Measurements from ENCODE around the gene CDK5RAP1. TPM values are rescaled to one million over a fixed set of nuclear protein-coding genes. Genes with fewer than 3 reads are reported as not detected.

Gene CDK5RAP1
- total RNA-seq, 1 donor from 2014 or later, result 42.0 TPM

- H3K4me1 ChIP-seq, result no peaks in the 10 kb centered on the region
- H3F3A ChIP-seq (ENCODE audit: low read depth), result peaks cover 6% of the 10 kb centered on the region
- TF ChIP-seq, protein P1, sequence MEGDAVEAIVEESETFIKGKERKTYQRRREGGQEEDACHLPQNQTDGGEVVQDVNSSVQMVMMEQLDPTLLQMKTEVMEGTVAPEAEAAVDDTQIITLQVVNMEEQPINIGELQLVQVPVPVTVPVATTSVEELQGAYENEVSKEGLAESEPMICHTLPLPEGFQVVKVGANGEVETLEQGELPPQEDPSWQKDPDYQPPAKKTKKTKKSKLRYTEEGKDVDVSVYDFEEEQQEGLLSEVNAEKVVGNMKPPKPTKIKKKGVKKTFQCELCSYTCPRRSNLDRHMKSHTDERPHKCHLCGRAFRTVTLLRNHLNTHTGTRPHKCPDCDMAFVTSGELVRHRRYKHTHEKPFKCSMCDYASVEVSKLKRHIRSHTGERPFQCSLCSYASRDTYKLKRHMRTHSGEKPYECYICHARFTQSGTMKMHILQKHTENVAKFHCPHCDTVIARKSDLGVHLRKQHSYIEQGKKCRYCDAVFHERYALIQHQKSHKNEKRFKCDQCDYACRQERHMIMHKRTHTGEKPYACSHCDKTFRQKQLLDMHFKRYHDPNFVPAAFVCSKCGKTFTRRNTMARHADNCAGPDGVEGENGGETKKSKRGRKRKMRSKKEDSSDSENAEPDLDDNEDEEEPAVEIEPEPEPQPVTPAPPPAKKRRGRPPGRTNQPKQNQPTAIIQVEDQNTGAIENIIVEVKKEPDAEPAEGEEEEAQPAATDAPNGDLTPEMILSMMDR (IDR thresholded peaks at IDR 0.05), result no peak
- TF ChIP-seq EZH2 (IDR thresholded peaks at IDR 0.05), result no peak
- TF ChIP-seq EZH2phosphoT487 (IDR thresholded peaks at IDR 0.05), result no peak
- peaks cover 5% of the 10 kb centered on the region for H4K20me1 ChIP-seq (ENCODE audit: low read depth)
- H3K27me3 ChIP-seq, result peaks cover 20% of the 10 kb centered on the region
- H3K4me2 ChIP-seq, result no peak overlapping the region
- no peak overlapping the region for H3K9ac ChIP-seq
- Mint-ChIP-seq H3K27me3 (ENCODE audit: insufficient read depth, low read depth) (peaks cover 5% of the 10 kb centered on the region), H3K9me3 (no peaks in the 10 kb centered on the region), H3K27ac (no peak overlapping the region), H3K4me1 (peaks cover 7% of the 10 kb centered on the region), H3K36me3 (no peaks in the 10 kb centered on the region), H3K4me3 (no peak overlapping the region)
- H3K27ac ChIP-seq, result no peak overlapping the region
- no peaks in the 10 kb centered on the region for H3K9me3 ChIP-seq (ENCODE audit: low read depth)
- H3K36me3 ChIP-seq, result no peaks in the 10 kb centered on the region
- no peak for DNase-seq (ENCODE audit: low spot score)
- no peak overlapping the region for H2AFZ ChIP-seq (replicated peaks)
- no peaks in the 10 kb centered on the region for H3K79me2 ChIP-seq (ENCODE audit: low read depth)
- H3K4me3 ChIP-seq, result no peak overlapping the region
Measured at GRCh38 chr20:33438481-33438880, 37.2 kb upstream of the CDK5RAP1 start.

DNA sequence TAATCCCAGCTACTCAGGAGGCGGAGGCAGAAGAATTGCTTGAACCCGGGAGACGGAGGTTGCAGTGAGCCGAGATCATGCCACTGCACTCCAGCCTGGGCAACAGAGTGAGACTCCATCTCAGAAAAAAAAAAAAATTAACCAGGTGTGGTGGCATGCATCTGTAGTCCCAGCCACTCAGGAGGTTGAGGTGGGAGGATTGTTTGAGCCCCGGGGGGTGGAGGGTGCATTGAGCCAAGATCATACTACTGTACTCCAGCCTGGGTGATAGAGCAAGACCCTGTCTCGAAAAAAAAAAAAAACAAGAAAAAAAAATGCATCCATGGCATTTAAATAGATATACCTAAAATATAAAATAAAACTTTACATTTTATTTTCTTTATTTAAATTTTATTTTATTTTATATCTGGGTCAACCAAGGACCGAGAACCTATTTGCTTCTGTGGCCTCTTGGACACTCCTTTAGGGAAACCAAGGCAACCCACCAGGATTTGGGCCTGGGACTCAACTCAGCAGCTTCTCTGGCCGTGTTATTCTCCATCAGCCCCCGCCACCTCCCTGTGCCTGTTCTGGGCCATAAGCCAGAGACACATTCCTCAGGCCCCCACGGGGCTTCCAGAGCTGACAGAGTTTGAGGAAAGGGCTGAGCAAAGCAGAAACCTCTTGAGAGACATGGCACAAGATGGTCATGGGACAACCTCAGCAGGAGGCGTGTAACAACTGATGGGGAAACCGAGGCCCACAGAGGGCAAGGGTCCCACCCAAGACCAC lies 36.0 kb upstream of the CDK5RAP1 start:
- Mint-ChIP-seq H3K27ac (no peak overlapping the region), H3K4me1 (peaks cover 7% of the 10 kb centered on the region), H3K36me3 (no peaks in the 10 kb centered on the region), H3K27me3 (ENCODE audit: insufficient read depth, low read depth) (peaks cover 3% of the 10 kb centered on the region), H3K9me3 (no peaks in the 10 kb centered on the region), H3K4me3 (no peak overlapping the region)
- Histone ChIP-seq H2AFZ (replicated peaks) (no peak overlapping the region), H4K20me1 (ENCODE audit: low read depth) (peaks cover 4% of the 10 kb centered on the region), H3F3A (ENCODE audit: low read depth) (peaks cover under 1% of the 10 kb centered on the region), H3K27me3 (peaks cover 8% of the 10 kb centered on the region), H3K4me2 (no peak overlapping the region), H3K9ac (no peak overlapping the region), H3K27ac (no peak overlapping the region), H3K36me3 (no peaks in the 10 kb centered on the region), H3K9me3 (ENCODE audit: low read depth) (no peaks in the 10 kb centered on the region), H3K79me2 (ENCODE audit: low read depth) (no peaks in the 10 kb centered on the region), H3K4me3 (no peak overlapping the region), H3K4me1 (no peaks in the 10 kb centered on the region)
- no peak for DNase-seq (ENCODE audit: low spot score)
- TF ChIP-seq EZH2 (IDR thresholded peaks at IDR 0.05) (no peak), EZH2phosphoT487 (IDR thresholded peaks at IDR 0.05) (no peak)
- TF ChIP-seq, protein P1 (IDR thresholded peaks at IDR 0.05), result no peak

- no peak overlapping the region for H3K27ac ChIP-seq
Measured at GRCh38 chr20:33434434-33434833, 33.1 kb upstream of the CDK5RAP1 start.

More at GRCh38 chr20:33434434-33434833, 33.1 kb upstream of the CDK5RAP1 start:
- Histone ChIP-seq H3K9ac (no peak overlapping the region), H3K4me3 (no peak overlapping the region), H4K20me1 (ENCODE audit: low read depth) (no peaks in the 10 kb centered on the region), H3K79me2 (ENCODE audit: low read depth) (no peaks in the 10 kb centered on the region), H3K4me2 (no peak overlapping the region), H2AFZ (replicated peaks) (no peak overlapping the region), H3K9me3 (ENCODE audit: low read depth) (no peaks in the 10 kb centered on the region), H3F3A (ENCODE audit: low read depth) (no peaks in the 10 kb centered on the region), H3K27me3 (no peaks in the 10 kb centered on the region), H3K36me3 (no peaks in the 10 kb centered on the region), H3K4me1 (no peaks in the 10 kb centered on the region)
- H3K27me3 Mint-ChIP-seq (ENCODE audit: insufficient read depth, low read depth), result no peaks in the 10 kb centered on the region
- no peak for DNase-seq (ENCODE audit: low spot score)
- H3K4me1 Mint-ChIP-seq, result no peaks in the 10 kb centered on the region
- no peak overlapping the region for H3K27ac Mint-ChIP-seq
- H3K4me3 Mint-ChIP-seq, result no peak overlapping the region
- H3K9me3 Mint-ChIP-seq, result no peaks in the 10 kb centered on the region
- no peaks in the 10 kb centered on the region for H3K36me3 Mint-ChIP-seq
- TF ChIP-seq, protein P1 (IDR thresholded peaks at IDR 0.05), result no peak
- TF ChIP-seq EZH2phosphoT487 (IDR thresholded peaks at IDR 0.05), result no peak
- no peak for TF ChIP-seq EZH2 (IDR thresholded peaks at IDR 0.05)
